GM18498 (cell line): Measurements from ENCODE around the gene PCDH1.

ENCODE experiments used
- ATAC-seq: cut with Tn5 transposase; IDR thresholded peaks from one replicate; pipeline ENCODE4 v1.9.1; 2021; ENCODE audit warnings: mild to moderate bottlenecking, moderate library complexity; ENCODE audit not compliant: unreplicated experiment

PCDH1 gene

DNA sequence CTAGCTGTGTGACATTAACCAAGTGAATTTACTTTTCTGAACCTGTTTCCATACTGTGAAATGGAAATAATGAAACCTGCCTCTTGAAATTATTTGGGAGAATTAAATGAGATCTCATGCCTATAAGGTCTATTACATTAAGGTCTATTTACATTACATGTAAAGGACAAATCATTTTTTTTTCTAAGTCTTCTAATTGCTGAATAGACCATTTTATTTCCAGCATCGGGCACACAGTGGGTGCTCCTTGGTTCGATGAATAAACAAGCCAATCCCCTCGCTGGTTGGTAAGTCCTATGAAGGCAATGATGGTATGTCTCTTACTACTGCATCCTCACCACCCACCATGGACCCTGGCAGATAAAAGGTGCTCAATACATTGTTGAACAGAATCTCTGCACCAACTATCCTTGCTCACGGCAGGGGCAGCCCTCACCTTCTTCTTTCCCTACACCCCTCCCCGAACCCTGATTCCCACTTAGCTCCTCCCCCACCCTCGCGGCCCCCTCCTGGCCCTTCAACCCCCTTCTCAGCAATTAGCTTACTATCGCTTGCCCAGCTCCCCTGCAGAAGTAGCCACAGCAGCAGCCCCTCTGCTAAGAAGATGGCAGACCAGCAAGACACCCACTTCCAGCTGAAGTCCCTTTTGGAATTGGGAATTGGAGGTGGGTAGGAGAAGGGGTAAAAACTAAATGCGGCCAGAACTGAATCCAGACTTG lies 3.0 kb downstream of the PCDH1 start:
- no peak for ATAC-seq

- ATAC-seq: no peak
These were observed 3.8 kb downstream of the PCDH1 start for GRCh38 chr5:141874262-141874964.

DNA sequence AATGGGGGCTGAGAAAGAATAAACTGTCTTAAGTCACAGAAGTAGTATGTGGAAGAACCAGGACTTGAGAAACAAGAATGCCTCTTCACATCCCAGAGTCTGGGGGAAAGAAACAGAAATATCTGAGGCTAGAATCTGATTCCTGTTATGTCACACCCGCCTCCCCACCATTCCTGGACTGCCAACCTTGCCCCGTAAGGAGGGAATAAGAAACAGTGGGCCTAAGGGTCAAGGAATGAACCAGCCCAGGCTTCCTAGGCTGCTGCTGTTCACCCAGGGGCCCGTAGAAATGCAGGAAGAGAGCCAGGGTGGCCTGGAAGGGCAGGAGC lies 4.3 kb downstream of the PCDH1 start:
- no peak for ATAC-seq

DNA sequence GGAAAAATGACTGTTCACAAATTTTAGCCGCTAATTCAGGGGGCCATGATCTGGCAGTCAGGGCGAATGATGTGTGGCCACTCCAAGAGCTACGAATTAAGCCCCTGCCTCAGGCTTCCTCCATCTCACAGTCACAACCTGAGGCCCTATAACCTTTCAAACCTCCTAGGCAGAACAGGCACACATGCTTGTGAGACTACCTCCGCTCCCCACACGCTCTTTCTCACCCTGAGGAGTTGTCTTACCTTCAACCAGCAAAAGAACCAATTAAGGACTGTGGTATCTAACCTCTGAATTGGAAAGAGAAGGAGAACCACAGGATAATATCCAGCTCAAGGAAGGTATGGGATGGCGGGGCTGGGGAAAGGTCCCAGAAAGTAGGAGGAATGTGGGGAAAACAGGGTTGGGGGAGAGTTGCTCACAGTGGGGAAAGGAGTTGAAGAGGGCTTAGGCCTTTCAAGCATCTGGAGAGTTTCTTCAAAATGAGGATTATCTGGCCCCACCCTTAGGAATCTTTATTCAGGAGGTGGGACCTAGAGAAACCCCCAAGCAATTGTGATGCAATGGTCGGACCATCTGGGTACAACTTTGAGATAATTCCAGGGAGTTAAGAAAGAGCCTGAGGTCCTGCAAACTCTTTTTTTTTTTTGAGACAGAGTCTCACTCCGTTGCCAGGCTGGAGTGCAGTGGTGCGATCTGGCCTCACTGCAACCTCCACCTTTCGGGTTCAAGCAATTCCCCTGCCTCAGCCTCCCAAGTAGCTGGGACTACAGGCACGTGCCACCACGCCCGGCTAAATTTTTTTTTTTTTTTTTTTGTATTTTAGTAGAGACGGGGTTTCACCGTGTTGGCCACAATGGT lies 5.5 kb downstream of the PCDH1 start:
- no peak for ATAC-seq

- no peak for ATAC-seq
These were observed 6.3 kb downstream of the PCDH1 start for GRCh38 chr5:141871870-141872269.

DNA sequence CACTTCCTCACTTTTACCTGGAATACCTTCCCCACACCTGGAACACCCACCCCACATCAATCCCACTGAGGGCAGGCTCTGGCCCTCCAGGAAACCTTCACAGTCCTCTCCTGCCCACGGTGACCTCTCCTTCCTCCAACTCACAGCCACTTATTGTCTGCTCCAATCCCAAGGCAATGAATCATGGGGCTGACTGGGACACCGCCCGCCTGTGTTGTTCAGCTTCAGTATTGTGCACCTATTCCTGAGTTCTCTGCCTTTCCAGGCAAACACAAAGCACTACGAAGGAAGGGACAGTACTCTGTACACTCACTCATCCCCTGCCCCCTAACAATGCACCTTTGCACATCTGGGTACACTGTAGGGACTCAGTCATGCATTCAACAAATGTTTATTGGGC lies 7.3 kb downstream of the PCDH1 start:
- ATAC-seq: no peak

- ATAC-seq: no peak
These were observed 8.0 kb downstream of the PCDH1 start for GRCh38 chr5:141870228-141870627.

GRCh38 chr5:141869514-141869913 lies 8.7 kb downstream of the PCDH1 start:
- ATAC-seq: no peak

DNA sequence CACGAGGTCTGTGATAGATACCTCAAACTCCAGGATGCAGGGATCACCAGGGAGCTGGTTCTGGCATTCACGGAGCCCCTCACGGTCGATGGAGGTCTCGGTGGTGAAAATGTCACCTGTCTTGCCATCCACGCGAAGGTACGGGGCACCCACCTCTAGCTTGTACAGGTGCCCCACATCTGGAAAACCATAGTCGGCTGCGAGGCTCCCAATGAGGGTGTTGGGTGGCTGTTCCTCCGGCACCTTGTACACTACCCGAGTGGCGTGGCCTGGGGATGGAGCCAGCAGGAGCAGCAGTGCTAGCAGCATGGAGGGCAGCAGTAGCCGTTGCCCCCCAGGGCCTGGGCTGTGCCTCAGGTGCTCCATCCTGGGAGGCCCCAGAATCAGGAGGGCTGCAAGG lies 9.2 kb downstream of the PCDH1 start:
- no peak for ATAC-seq

DNA sequence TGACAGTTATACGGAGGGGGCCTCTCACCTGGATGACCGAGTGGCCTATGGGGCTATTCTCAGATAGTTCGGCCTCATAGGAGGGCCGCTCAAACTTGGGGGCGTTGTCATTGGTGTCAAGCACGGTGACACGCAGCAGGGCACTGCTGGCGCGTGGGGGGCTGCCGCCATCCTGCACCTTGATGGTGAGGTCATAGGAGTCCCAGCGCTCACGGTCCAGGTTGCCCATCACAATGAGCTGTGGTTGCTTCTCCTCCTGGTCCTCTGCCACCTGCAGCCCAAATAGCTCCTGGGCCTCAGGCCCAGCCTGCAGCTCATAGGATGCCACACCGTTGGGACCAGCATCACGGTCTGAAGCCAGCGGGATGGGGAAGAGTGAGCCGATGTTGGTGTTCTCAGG lies 9.7 kb downstream of the PCDH1 start:
- no peak for ATAC-seq

GRCh38 chr5:141867651-141868050 lies 10.6 kb downstream of the PCDH1 start:
- no peak for ATAC-seq

DNA sequence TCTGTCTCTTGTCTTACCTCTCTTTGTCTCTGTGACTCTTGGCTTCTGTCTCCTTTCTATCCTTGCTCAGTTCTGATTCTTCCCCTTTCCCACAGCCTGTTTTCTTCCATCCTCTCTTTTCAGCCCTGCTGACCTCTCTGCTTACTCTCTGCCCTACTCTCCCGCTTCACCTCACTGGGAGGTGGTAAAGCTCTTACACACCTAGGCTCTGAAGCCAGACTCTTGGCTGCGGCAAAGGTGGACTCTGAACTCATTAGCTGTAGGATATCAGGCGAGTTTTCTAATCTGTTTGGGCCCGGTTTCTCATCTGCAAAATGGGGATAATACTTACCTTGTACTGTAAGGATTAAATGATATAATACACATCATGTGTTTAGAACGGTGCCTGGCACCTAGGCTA lies 11.1 kb downstream of the PCDH1 start:
- no peak for ATAC-seq

- no peak for ATAC-seq
These were observed 12.1 kb downstream of the PCDH1 start for GRCh38 chr5:141866096-141866495.

- ATAC-seq: no peak
These were observed 12.8 kb downstream of the PCDH1 start for GRCh38 chr5:141865406-141865805.

DNA sequence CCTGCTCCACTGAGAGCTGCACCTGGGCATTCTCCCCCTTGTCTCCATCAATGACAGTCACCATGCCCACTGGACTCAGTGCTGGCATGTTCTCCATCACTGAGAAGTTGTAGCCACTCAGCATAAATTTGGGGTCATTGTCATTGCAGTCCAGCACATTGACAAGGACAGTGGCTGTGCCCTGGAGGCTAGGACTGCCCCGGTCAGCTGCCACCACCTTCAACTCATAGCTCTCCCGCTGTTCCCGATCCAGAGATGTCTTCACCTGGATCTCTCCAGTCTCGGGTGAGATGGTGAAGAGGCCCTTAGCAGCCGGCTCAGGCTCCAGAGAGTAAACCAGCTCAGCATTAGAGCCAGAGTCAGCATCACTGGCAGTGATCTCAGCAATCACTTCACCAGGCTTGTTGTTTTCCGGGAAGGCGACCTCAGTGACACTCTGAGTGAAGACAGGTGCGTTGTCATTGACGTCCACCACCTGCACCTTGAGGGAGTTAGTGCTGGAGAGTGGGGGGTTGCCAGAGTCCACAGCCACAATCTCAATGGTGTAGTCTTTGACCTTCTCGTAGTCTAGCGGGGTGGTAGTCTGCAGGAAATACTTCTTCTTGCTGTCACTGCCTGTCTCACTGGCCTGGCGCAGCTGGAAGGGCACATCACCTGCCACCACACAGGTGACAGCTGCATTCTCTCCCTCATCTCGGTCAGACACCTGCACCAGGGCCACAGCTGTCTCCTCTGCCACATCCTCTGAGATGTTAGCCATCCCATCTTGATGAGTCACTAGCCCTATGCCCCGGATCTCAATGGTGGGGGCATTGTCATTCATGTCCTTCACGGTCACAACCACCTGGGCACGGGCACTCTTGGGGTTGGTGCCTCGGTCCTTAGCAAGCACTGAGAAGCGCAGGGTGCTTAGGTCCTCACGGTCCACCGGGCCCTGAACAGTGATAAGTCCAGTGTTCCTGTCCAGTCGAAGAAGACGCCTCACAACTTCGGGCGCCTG lies 13.5 kb downstream of the PCDH1 start:
- no peak for ATAC-seq

DNA sequence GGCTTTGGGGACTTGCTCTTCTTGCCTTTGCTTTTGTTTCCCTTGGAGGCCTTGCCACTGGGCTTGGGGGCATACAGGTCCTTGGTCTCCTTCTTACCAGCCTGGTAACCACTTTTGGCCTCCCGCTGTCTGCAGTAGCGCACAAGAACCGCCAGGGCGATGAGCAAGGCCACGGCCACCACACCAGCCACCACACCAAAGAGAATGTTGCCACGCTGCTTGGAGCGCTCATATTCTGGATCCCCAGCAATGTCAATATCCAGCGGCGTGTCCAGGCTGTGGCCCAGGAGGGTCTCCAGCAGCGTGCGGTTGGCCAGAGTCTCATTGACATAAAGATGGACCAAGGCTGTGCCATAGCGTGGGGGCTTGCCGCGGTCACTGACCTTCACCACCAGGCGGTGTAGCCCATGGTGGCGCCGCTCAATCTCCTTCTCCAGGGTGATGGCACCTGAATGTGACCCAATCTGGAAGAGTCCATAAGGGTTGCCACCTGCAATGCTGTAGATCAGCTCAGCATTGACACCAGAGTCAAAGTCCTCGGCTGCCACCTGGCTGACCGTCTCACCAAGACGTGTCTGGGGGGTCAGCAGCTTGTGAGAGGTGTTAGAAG lies 14.5 kb downstream of the PCDH1 start:
- no peak for ATAC-seq

DNA sequence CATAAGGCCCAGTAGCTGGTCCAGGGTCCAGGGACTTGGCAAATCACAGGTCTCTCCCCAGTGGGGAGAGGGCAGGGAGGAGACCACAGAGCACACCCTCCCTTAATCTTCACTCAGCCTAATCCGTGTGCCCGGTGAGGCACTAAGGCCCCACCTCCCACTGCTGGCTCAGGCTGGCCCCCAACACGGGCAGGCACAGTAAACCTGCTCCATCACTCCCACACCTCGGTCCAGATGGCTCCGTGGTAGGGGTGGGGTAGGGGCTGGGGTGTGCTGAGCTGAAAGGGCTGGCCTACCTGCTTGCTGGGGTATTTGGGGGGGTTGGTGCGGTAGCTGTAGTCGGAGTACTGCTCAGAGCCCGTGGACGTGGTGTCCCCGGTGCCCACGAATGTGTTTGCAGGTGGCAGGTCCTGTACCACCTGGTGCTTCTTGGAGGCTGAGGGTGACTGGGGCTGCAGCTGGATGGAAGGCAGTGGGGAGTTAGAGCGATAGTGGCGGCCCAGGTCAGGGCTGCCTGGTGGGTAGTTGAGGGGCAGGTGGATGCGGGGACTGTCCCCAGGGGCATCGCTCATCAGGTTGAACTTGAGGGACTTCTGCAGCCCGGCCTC lies 15.2 kb downstream of the PCDH1 start:
- ATAC-seq: no peak

DNA sequence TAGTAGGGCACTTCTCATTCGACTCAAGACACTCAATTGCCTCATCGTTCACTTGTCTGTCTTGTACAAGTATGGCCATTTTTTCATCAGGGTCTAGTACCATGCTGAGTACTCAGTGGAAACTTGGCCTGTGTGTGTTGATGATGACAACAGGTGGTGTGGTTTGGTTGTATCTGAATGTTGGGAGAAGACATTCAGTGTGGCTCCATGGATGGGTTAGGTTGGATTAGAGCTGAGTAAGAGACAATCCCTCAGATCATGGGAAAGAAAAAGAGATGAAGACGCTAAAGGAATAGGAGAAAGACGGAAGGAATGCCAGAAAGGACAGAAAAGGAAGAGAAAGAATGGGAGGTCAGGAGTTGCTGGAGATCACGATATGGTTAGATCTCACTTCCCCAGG lies 17.0 kb downstream of the PCDH1 start:
- no peak for ATAC-seq

GRCh38 chr5:141858079-141858765 lies 20.0 kb downstream of the PCDH1 start:
- ATAC-seq: no peak
